Measurements from ENCODE around the gene CNDP1. TPM values are rescaled to one million over a fixed set of nuclear protein-coding genes. Genes with fewer than 3 reads are reported as not detected.

The CNDP1 gene
- total RNA-seq, 1 donor from 2014 or later, result not detected

- no peak overlapping the region for H3K4me3 ChIP-seq (ENCODE audit: low read depth, low read length)
- no peak for DNase-seq (ENCODE audit: low read depth)
- TF ChIP-seq CTCF (conservative IDR thresholded peaks at IDR 0.05; ENCODE audit: low read depth, low read length), result no peak
Measured at GRCh38 chr18:74533666-74534065, 634 bp upstream of the CNDP1 start.

GRCh38 chr18:74534981-74535649 lies 815 bp downstream of the CNDP1 start:
- no peak for DNase-seq (ENCODE audit: low read depth)
- TF ChIP-seq CTCF (conservative IDR thresholded peaks at IDR 0.05; ENCODE audit: low read depth, low read length), result no peak
- H3K4me3 ChIP-seq (ENCODE audit: low read depth, low read length), result no peak overlapping the region

GRCh38 chr18:74539289-74539688 lies 5.0 kb downstream of the CNDP1 start:
- DNase-seq (ENCODE audit: low read depth), result no peak
- TF ChIP-seq CTCF (conservative IDR thresholded peaks at IDR 0.05; ENCODE audit: low read depth, low read length), result no peak
- no peak overlapping the region for H3K4me3 ChIP-seq (ENCODE audit: low read depth, low read length)

- TF ChIP-seq CTCF (conservative IDR thresholded peaks at IDR 0.05; ENCODE audit: low read depth, low read length), result no peak
- no peak for DNase-seq (ENCODE audit: low read depth)
- no peak overlapping the region for H3K4me3 ChIP-seq (ENCODE audit: low read depth, low read length)
Measured at GRCh38 chr18:74540652-74541421, 6.5 kb downstream of the CNDP1 start.

- DNase-seq (ENCODE audit: low read depth), result no peak
- no peak overlapping the region for H3K4me3 ChIP-seq (ENCODE audit: low read depth, low read length)
- no peak for TF ChIP-seq CTCF (conservative IDR thresholded peaks at IDR 0.05; ENCODE audit: low read depth, low read length)
Measured at GRCh38 chr18:74541703-74542555, 7.6 kb downstream of the CNDP1 start.

GRCh38 chr18:74544898-74545297 lies 10.6 kb downstream of the CNDP1 start:
- TF ChIP-seq CTCF (conservative IDR thresholded peaks at IDR 0.05; ENCODE audit: low read depth, low read length), result no peak
- DNase-seq (ENCODE audit: low read depth), result no peak
- H3K4me3 ChIP-seq (ENCODE audit: low read depth, low read length), result no peak overlapping the region
